OCI-M1 (cell line): ENCODE measurements around the gene MYO3B.
A peak's percentile ranks its signal among the peaks of the same experiment; 100 is the strongest.
"Not testable (repeated sequence)": the region's sequence is repeated elsewhere in the genome, so short reads cannot be mapped to it uniquely, and the experiment has no call there.

Source experiments
- DNase-seq: peaks from one replicate; lab custom pipeline; 2025; lab: John Stamatoyannopoulos, UW

Gene MYO3B

GRCh38 chr2:170639635-170640034 is 461.7 kb downstream of the MYO3B start:
- no peak for DNase-seq

GRCh38 chr2:170641961-170642360 is 464.0 kb downstream of the MYO3B start:
- no peak for DNase-seq

GRCh38 chr2:170643346-170643745 is 465.4 kb downstream of the MYO3B start:
- no peak for DNase-seq

- DNase-seq, result no peak
Measured at GRCh38 chr2:170647741-170648436, 469.9 kb downstream of the MYO3B start.

- DNase-seq, result no peak
Measured at GRCh38 chr2:170651624-170652325, 473.8 kb downstream of the MYO3B start.

- no peak for DNase-seq
Measured at GRCh38 chr2:170652637-170653417, 474.9 kb downstream of the MYO3B start.

- no peak for DNase-seq
Measured at GRCh38 chr2:170656669-170657068, 478.7 kb downstream of the MYO3B start.

- DNase-seq, result no peak
Measured at GRCh38 chr2:170660409-170660808, 482.5 kb downstream of the MYO3B start.

GRCh38 chr2:170665743-170666142 is 487.8 kb downstream of the MYO3B start:
- no peak for DNase-seq

- DNase-seq, result no peak
Measured at GRCh38 chr2:170669909-170670308, 492.0 kb downstream of the MYO3B start.

- no peak for DNase-seq
Measured at GRCh38 chr2:170670651-170671050, 492.7 kb downstream of the MYO3B start.

- no peak for DNase-seq
Measured at GRCh38 chr2:170671079-170671478, 493.1 kb downstream of the MYO3B start.

- DNase-seq, result not testable (repeated sequence)
Measured at GRCh38 chr2:170674282-170674681, 496.3 kb downstream of the MYO3B start.

GRCh38 chr2:170675701-170676100 is 497.8 kb downstream of the MYO3B start:
- DNase-seq, result no peak

GRCh38 chr2:170679607-170680079 is 501.7 kb downstream of the MYO3B start:
- peak; percentile 4 for DNase-seq

- no peak for DNase-seq
Measured at GRCh38 chr2:170680172-170680941, 502.4 kb downstream of the MYO3B start.

GRCh38 chr2:170681311-170681710 is 503.4 kb downstream of the MYO3B start:
- DNase-seq, result no peak

- DNase-seq, result no peak
Measured at GRCh38 chr2:170685591-170685990, 507.6 kb downstream of the MYO3B start.

- no peak for DNase-seq
Measured at GRCh38 chr2:170689481-170689880, 511.5 kb downstream of the MYO3B start.

- no peak for DNase-seq
Measured at GRCh38 chr2:170690640-170691039, 512.7 kb downstream of the MYO3B start.

- no peak for DNase-seq
Measured at GRCh38 chr2:170694316-170694715, 516.4 kb downstream of the MYO3B start.
